DOHH2 (cell line): ENCODE measurements around the gene RRAGA.
"Not testable (repeated sequence)": the region's sequence is repeated elsewhere in the genome, so short reads cannot be mapped to it uniquely, and the experiment has no call there.

Experiments used
- CTCF ChIP-seq: fragments of 200-600 bp; sonication (generic); IDR thresholded peaks from one replicate; pipeline ENCODE4 v1.5.1; 2014; ENCODE audit warnings: antibody characterized with exemption, mild to moderate bottlenecking, low read depth, low read length; ENCODE audit not compliant: poor library complexity, severe bottlenecking
- EZH2phosphoT487 ChIP-seq: fragments of 200-600 bp; sonication (generic); IDR thresholded peaks from 2 replicates; pipeline ENCODE4 v1.6.1; 2017; ENCODE audit warnings: borderline replicate concordance, mild to moderate bottlenecking, antibody characterized with exemption, low read length, moderate library complexity, mixed read lengths

- not testable (repeated sequence) for TF ChIP-seq EZH2phosphoT487, CTCF
Observed at GRCh38 chr9:19021649-19022048, 27.6 kb upstream of the RRAGA start.
